ENCODE data around the gene TP73.

TP73 gene

GRCh38 chr1:3673381-3674099, 21.2 kb downstream of the TP73 start:
- DNase-seq, result no peak

GRCh38 chr1:3674100-3675094, 22.1 kb downstream of the TP73 start:
- DNase-seq, result no peak

GRCh38 chr1:3675436-3675835, 23.1 kb downstream of the TP73 start:
- DNase-seq, result no peak

GRCh38 chr1:3676581-3677470, 24.5 kb downstream of the TP73 start:
- DNase-seq, result no peak

- DNase-seq, result no peak
Observed at GRCh38 chr1:3677484-3677883, 25.2 kb downstream of the TP73 start.

GRCh38 chr1:3678361-3679097, 26.2 kb downstream of the TP73 start:
- no peak for DNase-seq

GRCh38 chr1:3679098-3679555, 26.8 kb downstream of the TP73 start:
- DNase-seq, result no peak

GRCh38 chr1:3679799-3680453, 27.6 kb downstream of the TP73 start:
- no peak for DNase-seq

GRCh38 chr1:3680488-3681230, 28.3 kb downstream of the TP73 start:
- no peak for DNase-seq

GRCh38 chr1:3681231-3681897, 29.0 kb downstream of the TP73 start:
- DNase-seq, result no peak

- no peak for DNase-seq
Observed at GRCh38 chr1:3681898-3682806, 29.8 kb downstream of the TP73 start.

- DNase-seq, result no peak
Observed at GRCh38 chr1:3683197-3683596, 30.9 kb downstream of the TP73 start.

GRCh38 chr1:3683992-3684391, 31.7 kb downstream of the TP73 start:
- DNase-seq, result no peak

GRCh38 chr1:3685222-3685621, 32.9 kb downstream of the TP73 start:
- no peak for DNase-seq

GRCh38 chr1:3685906-3686305, 33.6 kb downstream of the TP73 start:
- no peak for DNase-seq

- no peak for DNase-seq
Observed at GRCh38 chr1:3687504-3687903, 35.2 kb downstream of the TP73 start.

- no peak for DNase-seq
Observed at GRCh38 chr1:3688356-3689137, 36.2 kb downstream of the TP73 start.

- DNase-seq, result no peak
Observed at GRCh38 chr1:3689138-3689750, 36.9 kb downstream of the TP73 start.
